ENCODE measurements around the gene MRPL34. TPM values are rescaled to one million over a fixed set of nuclear protein-coding genes. Genes with fewer than 3 reads are reported as not detected.
A peak's percentile ranks its signal among the peaks of the same experiment; 100 is the strongest.

The MRPL34 gene
- total RNA-seq, 1 donor from 2014 or later, result 64.8 TPM

DNA sequence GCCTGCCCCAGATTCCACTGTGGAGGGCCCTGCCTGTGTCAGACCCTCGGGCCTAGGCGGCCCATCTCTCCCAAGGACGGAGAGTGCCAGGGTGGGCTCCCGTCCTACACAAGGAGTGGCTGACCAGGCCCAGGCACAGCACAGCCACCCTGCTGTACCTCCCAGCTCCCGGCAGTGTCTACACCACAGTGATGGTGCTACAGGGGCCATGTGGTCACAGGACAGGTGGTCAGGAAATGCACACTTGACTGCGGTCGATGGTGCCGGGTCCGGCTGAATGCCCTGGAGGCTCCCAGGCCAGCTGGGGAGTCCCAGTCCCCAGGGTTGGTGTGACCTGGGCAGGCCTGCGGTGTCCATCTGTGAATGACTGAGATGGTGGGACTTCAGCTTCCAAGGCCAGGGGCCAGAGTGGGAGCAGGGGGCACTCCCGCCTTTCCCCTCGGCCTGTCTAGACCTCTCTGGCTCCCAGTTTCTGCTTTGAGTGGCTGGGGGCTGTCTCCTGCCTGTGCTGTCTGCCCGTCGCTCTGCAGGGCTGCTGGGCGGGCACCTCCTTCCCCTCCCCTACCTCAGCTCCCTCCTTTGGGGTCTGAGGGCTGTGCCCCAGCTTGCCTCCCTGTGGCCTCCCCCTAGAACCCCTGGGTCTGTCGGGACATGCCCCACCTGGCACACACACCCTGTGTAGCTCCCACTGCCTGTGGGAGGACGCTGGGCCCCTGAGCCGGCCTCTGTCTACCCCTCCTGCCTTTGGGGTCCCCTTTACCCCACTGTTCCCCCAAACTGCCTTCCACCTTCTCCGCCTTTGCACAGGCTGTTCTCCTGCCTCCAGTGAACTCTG lies 16.2 kb downstream of the MRPL34 start:
- Mint-ChIP-seq H3K9me3 (ENCODE audit: unreplicated experiment) (no peaks in the 10 kb centered on the region), H3K27me3 (ENCODE audit: low read depth, unreplicated experiment) (no peaks in the 10 kb centered on the region), H3K4me1 (ENCODE audit: low read depth, unreplicated experiment) (peaks cover 5% of the 10 kb centered on the region), H3K27ac (ENCODE audit: unreplicated experiment) (peak overlapping the region; percentile 77), H3K36me3 (ENCODE audit: low read depth, unreplicated experiment) (peaks cover 10% of the 10 kb centered on the region), H3K4me3 (ENCODE audit: unreplicated experiment) (no peak overlapping the region)
- H3K9ac ChIP-seq (ENCODE audit: low read length), result no peak overlapping the region
- H3K4me1 ChIP-seq (ENCODE audit: insufficient read depth, low read length), result peaks cover 3% of the 10 kb centered on the region
- no peak overlapping the region for H3K27ac ChIP-seq (ENCODE audit: low read depth, low read length)
- peaks cover 15% of the 10 kb centered on the region for H4K20me1 ChIP-seq (ENCODE audit: insufficient read depth, low read length)
- H3K36me3 ChIP-seq (ENCODE audit: insufficient read depth, low read length), result no peaks in the 10 kb centered on the region
- no peaks in the 10 kb centered on the region for H3K9me3 ChIP-seq (ENCODE audit: insufficient read depth, low read depth, low read length)
- no peak overlapping the region for H3K4me2 ChIP-seq (ENCODE audit: low read length)
- no peaks in the 10 kb centered on the region for H3K27me3 ChIP-seq (ENCODE audit: insufficient read depth, low read length)
- FAIRE-seq (no peak), DNase-seq (ENCODE audit: low read depth) (no peak)
- TF ChIP-seq, protein P1, sequence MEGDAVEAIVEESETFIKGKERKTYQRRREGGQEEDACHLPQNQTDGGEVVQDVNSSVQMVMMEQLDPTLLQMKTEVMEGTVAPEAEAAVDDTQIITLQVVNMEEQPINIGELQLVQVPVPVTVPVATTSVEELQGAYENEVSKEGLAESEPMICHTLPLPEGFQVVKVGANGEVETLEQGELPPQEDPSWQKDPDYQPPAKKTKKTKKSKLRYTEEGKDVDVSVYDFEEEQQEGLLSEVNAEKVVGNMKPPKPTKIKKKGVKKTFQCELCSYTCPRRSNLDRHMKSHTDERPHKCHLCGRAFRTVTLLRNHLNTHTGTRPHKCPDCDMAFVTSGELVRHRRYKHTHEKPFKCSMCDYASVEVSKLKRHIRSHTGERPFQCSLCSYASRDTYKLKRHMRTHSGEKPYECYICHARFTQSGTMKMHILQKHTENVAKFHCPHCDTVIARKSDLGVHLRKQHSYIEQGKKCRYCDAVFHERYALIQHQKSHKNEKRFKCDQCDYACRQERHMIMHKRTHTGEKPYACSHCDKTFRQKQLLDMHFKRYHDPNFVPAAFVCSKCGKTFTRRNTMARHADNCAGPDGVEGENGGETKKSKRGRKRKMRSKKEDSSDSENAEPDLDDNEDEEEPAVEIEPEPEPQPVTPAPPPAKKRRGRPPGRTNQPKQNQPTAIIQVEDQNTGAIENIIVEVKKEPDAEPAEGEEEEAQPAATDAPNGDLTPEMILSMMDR (IDR thresholded peaks at IDR 0.05; ENCODE audit: insufficient read depth, low read depth, low read length), result no peak
- TF ChIP-seq EZH2 (IDR thresholded peaks at IDR 0.05; ENCODE audit: insufficient read depth, low read length), result no peak
- no peak overlapping the region for H2AFZ ChIP-seq (ENCODE audit: low read depth, low read length)
- no peaks in the 10 kb centered on the region for H3K79me2 ChIP-seq (ENCODE audit: insufficient read depth, low read length)
- no peak overlapping the region for H3K4me3 ChIP-seq (ENCODE audit: insufficient read depth, low read depth, low read length)

DNA sequence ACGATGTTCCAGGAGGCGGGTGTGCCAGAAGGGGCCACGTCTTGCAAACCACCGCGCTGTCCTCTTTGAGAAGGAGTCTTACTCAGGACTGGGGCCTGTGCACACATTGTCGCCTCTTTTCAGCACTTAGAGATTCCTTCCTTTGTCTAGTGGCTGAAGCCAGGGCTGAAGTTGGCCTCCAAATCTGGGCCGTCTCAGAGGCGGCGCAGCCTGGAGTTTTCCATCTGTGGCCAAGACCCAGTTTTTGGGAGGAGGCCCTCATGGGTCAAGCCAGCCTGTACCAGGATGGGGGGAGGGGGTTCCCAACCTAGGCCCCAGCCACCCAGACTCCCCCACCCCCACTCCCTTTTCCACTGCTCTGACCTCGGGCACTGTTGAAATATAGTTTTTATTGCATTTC lies 17.2 kb downstream of the MRPL34 start:
- H4K20me1 ChIP-seq (ENCODE audit: insufficient read depth, low read length), result peaks cover 12% of the 10 kb centered on the region
- H3K4me3 Mint-ChIP-seq (ENCODE audit: unreplicated experiment), result no peak overlapping the region
- H3K36me3 ChIP-seq (ENCODE audit: insufficient read depth, low read length), result no peaks in the 10 kb centered on the region
- H2AFZ ChIP-seq (ENCODE audit: low read depth, low read length), result no peak overlapping the region
- peaks cover 3% of the 10 kb centered on the region for H3K4me1 ChIP-seq (ENCODE audit: insufficient read depth, low read length)
- DNase-seq (ENCODE audit: low read depth) (no peak), FAIRE-seq (no peak)
- H3K4me2 ChIP-seq (ENCODE audit: low read length), result no peak overlapping the region
- peaks cover 10% of the 10 kb centered on the region for H3K36me3 Mint-ChIP-seq (ENCODE audit: low read depth, unreplicated experiment)
- H3K79me2 ChIP-seq (ENCODE audit: insufficient read depth, low read length), result no peaks in the 10 kb centered on the region
- H3K9ac ChIP-seq (ENCODE audit: low read length), result no peak overlapping the region
- H3K27me3 ChIP-seq (ENCODE audit: insufficient read depth, low read length), result no peaks in the 10 kb centered on the region
- peaks cover 1% of the 10 kb centered on the region for H3K27me3 Mint-ChIP-seq (ENCODE audit: low read depth, unreplicated experiment)
- no peak overlapping the region for H3K4me3 ChIP-seq (ENCODE audit: insufficient read depth, low read depth, low read length)
- TF ChIP-seq, protein P1 (IDR thresholded peaks at IDR 0.05; ENCODE audit: insufficient read depth, low read depth, low read length), result no peak
- no peak for TF ChIP-seq EZH2 (IDR thresholded peaks at IDR 0.05; ENCODE audit: insufficient read depth, low read length)
- H3K9me3 Mint-ChIP-seq (ENCODE audit: unreplicated experiment), result no peaks in the 10 kb centered on the region
- H3K27ac ChIP-seq (ENCODE audit: low read depth, low read length), result no peak overlapping the region
- H3K4me1 Mint-ChIP-seq (ENCODE audit: low read depth, unreplicated experiment), result peaks cover 6% of the 10 kb centered on the region
- H3K9me3 ChIP-seq (ENCODE audit: insufficient read depth, low read depth, low read length), result no peaks in the 10 kb centered on the region
- peak overlapping the region; percentile 7 for H3K27ac Mint-ChIP-seq (ENCODE audit: unreplicated experiment)
